HAP-1 (cell line): ENCODE data around the gene HOXC5.

Experiments used
- DNase-seq, 2 experiments: peaks; one replicate each; pipeline ENCODE4 v3.0.0-alpha.2; 2016 to 2020; ENCODE audit warnings: low spot score in 2 of 2
- H3K27me3 ChIP-seq: fragments of 250-450 bp; sonication (Bioruptor Pico); 2 replicates; pipeline ENCODE4 v1.5.1; 2020; ENCODE audit warnings: low read depth, mild to moderate bottlenecking, moderate library complexity
- H3K36me3 ChIP-seq: fragments of 250-450 bp; sonication (Bioruptor Pico); replicated peaks from 2 replicates; pipeline ENCODE4 v1.5.1; 2020; ENCODE audit warnings: mild to moderate bottlenecking
- H3K4me1 ChIP-seq: fragments of 250-450 bp; sonication (Bioruptor Pico); 2 replicates; pipeline ENCODE4 v1.5.1; 2020; ENCODE audit warnings: mild to moderate bottlenecking
- H3K4me3 ChIP-seq: fragments of 250-450 bp; sonication (Bioruptor Pico); 2 replicates; pipeline ENCODE4 v1.5.1; 2020; ENCODE audit warnings: mild to moderate bottlenecking, moderate library complexity
- H3K9me3 ChIP-seq: fragments of 250-450 bp; sonication (Bioruptor Pico); 2 replicates; pipeline ENCODE4 v1.5.1; 2020; ENCODE audit warnings: mild to moderate bottlenecking, moderate library complexity
- in situ Hi-C: fragments of 300-500 bp; cut with MboI; formaldehyde crosslinking; loops from 3 replicates; pipeline ENCODE4 v1.14.3; 2020; ENCODE audit warnings: low sequenced_read_pairs, inconsistent platforms, mixed read lengths

HOXC5 gene

GRCh38 chr12:54082397-54082892, 49.6 kb downstream of the HOXC5 start:
- Histone ChIP-seq H3K4me3 (no peak overlapping the region), H3K9me3 (no peaks in the 10 kb centered on the region), H3K36me3 (no peaks in the 10 kb centered on the region), H3K27me3 (0 out of 2 replicates have a peak, but pooled peaks cover 2% of the 10 kb centered on the region), H3K4me1 (no peaks in the 10 kb centered on the region)
- in situ Hi-C loops = no loop called here
- DNase-seq = peak; percentile 30 to 72
